HG02840 (cell line): ENCODE results near the gene CLDN10.

Experiments used
- ATAC-seq: cut with Tn5 transposase; IDR thresholded peaks from one replicate; pipeline ENCODE4 v1.9.1; 2021; ENCODE audit warnings: mild to moderate bottlenecking, moderate library complexity, moderate number of reproducible peaks; ENCODE audit not compliant: unreplicated experiment, low FRiP score

The CLDN10 gene

GRCh38 chr13:95593462-95593861 lies 40.9 kb downstream of the CLDN10 start:
- no peak for ATAC-seq

DNA sequence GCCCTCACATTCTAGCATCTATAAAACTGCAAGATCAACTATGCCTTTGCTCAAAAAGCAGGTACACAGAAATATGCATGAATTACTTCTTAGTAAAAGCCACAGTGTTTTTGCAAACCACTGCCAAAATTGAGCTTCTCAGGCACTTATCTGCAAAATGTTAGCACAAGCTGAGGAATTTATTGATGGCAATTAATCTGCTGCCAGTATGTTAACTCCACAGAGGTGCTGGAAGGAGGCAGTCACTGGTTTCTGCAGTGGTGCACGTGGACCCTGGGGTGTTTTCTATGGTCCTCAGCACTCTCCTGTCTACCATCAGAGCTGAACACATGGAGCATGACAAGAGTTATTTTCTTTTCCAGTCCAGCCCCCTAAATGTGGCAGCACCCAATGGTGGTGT lies 44.2 kb downstream of the CLDN10 start:
- no peak for ATAC-seq

DNA sequence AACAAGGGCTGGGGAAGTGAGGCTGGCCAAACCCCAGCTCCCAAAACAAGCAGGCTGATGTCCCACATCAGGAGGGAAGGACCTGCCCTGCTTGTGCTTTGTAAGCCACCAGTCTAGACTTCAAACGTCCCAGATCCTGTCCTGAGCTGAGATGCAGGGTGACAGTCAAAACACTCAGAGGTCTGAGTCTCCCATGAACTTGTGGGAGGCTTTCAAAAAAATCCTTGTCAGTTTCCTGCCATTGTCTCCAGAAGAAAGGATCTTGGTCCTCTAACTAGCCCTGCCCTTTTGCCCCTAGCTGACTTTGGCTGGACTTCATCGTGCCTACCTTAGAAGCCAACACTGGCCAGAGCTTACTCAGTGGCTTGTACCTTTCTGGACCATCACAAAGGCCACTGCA lies 48.7 kb downstream of the CLDN10 start:
- ATAC-seq = no peak

DNA sequence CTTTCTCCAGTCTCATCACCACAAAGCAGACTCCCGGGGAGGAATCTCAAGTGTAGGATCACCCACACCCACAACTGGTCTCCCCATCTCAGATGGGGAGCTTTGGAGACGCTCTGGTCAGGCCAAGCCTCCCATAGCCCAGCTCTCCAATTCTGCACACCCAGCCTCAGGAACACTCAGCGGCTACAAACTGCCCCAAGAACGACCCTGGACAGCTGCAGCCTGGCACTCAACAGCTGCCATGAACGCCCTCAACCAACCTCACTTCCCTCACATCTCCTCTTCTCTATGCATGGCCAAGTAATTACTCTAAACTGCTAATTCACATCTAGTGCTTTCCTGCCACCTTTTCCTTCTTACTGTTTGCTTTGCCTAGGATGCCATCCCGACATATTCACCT lies 49.4 kb downstream of the CLDN10 start:
- no peak for ATAC-seq

GRCh38 chr13:95603887-95604555 lies 51.5 kb downstream of the CLDN10 start:
- ATAC-seq = no peak

DNA sequence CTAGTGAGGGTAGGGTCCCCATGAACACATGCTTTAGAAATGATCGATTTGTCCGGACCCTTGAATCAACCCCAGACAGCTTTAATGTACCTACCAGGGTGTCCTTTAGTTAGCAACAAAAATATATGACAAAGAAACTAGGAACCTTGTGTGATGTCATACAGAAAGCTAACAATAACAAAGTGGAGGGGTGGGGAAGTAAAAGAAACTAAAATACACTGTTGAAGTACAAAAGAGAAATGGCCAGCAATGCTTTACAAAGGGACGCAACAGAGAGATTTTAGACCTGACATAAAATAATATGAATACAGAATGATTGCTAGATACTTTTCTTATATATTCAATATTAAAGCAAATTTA lies 52.0 kb downstream of the CLDN10 start:
- no peak for ATAC-seq

- ATAC-seq = no peak
These were observed 53.1 kb downstream of the CLDN10 start for GRCh38 chr13:95605448-95606125.

- ATAC-seq = no peak
These were observed 54.8 kb downstream of the CLDN10 start for GRCh38 chr13:95607366-95607765.

- ATAC-seq = no peak
These were observed 56.3 kb downstream of the CLDN10 start for GRCh38 chr13:95608640-95609323.

- no peak for ATAC-seq
These were observed 62.2 kb downstream of the CLDN10 start for GRCh38 chr13:95614641-95615245.

GRCh38 chr13:95615539-95615938 lies 63.0 kb downstream of the CLDN10 start:
- no peak for ATAC-seq

GRCh38 chr13:95620030-95620824 lies 67.7 kb downstream of the CLDN10 start:
- no peak for ATAC-seq

DNA sequence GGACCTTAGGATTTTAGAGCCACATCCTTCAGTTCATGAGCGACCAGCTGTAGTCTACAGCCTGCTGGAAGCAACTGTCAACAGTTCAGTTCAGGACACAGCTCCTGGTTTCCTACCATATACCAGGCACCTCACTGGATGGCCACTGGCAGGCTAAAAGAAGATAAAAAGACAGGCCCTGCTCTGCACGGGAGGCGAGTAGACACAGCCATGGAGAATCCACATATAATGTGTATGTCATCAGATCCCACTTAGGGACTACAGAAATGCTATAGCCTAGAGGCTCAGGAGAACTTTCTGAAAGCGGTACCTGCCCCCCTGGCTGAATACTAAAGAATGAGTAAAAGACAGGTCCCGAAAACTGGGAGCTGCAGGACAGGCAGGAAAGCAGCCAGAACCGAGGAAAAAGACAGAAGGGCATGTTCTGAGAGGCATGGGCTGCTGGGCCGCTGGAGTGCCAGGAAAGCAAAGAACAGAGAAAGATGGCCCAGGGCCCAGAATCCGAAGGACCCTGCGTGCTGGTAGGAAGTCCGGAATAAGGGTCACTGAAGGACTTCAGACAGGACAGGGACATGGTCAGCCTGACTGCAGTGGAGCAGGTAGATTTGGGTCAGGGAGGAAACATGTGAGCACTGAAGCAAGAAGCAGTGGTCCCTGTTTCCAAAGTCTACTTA lies 68.4 kb downstream of the CLDN10 start:
- no peak for ATAC-seq

GRCh38 chr13:95623141-95623540 lies 70.6 kb downstream of the CLDN10 start:
- ATAC-seq = no peak

GRCh38 chr13:95624020-95624419 lies 71.5 kb downstream of the CLDN10 start:
- no peak for ATAC-seq

DNA sequence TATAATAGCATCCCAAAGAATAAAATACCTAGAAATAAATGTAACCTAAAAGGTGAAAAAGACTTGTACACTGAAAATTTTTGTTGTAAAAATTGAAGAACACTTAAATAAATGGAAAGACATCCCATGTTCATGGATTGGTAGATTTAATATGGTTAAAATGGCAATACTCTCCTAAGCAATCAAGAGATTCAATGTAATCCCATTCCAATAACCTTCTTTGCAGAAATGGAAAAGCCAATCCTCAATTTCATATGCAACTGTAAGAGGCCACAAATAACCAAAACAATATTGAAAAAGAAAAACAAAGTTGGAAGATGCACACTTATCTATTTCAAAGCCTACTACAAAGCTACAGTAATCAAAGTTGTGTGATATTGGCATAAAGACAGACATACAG lies 74.2 kb downstream of the CLDN10 start:
- no peak for ATAC-seq

- ATAC-seq = no peak
These were observed 75.1 kb downstream of the CLDN10 start for GRCh38 chr13:95627590-95627989.

DNA sequence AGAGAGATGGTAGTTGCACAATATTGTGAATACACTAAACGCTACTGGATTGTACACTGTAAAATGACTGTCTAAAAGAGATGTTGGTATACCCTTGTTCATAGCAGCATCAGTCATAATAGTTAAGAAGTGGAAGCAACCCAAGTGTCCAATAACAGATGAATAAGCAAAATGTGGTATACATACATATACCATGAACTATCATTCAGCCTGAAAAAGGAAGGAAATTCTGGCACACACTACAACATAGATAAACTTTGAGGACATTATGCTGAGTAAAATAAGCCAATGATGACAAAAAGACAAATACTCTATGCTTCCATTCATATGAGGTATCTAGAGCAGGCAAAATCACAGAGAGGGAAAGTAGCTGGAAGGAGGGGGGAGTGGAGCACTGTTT lies 76.0 kb downstream of the CLDN10 start:
- no peak for ATAC-seq

- ATAC-seq = no peak
These were observed 76.6 kb downstream of the CLDN10 start for GRCh38 chr13:95629071-95629470.
